Vagina (tissue), 2 donors: ENCODE results near the gene PAEP. TPM values are rescaled to one million over a fixed set of nuclear protein-coding genes. Genes with fewer than 3 reads are reported as not detected.

Experiments
- DNase-seq, 2 donors: peaks; one replicate each; pipeline ENCODE4 v3.0.0-alpha.2; 2017; ENCODE audit errors: extremely low spot score in 2 of 2
- H3K27ac ChIP-seq: fragments of 200-600 bp; sonication (generic); one replicate; pipeline ENCODE4 v1.5.1; 2019
- H3K27me3 ChIP-seq: fragments of 200-600 bp; sonication (generic); one replicate; pipeline ENCODE4 v1.5.1; 2019
- H3K36me3 ChIP-seq, 2 donors: fragments of 200-600 bp; sonication (generic); one replicate each; pipeline ENCODE4 v1.5.1; 2017 to 2019
- H3K4me1 ChIP-seq: fragments of 200-600 bp; sonication (generic); one replicate; pipeline ENCODE4 v1.5.1; 2019
- H3K4me3 ChIP-seq, 2 donors: fragments of 200-600 bp; sonication (generic); 1 replicate in 1 of 2; 2 replicates in 1 of 2; pipeline ENCODE4 v1.5.1; 2016 to 2019
- H3K9me3 ChIP-seq: fragments of 200-600 bp; sonication (generic); one replicate; pipeline ENCODE4 v1.5.1; 2019
- CTCF ChIP-seq, 3 experiments: fragments of 450-650 bp in 2 of 3; fragments of 200-600 bp in 1 of 3; sonication (generic) in 1 of 3; IDR thresholded peaks; one replicate each; pipeline ENCODE4 v1.5.1; 2017 to 2019; ENCODE audit warnings: antibody characterized with exemption in 3 of 3, mild to moderate bottlenecking in 2 of 3, moderate library complexity in 2 of 3
- POLR2A ChIP-seq, 2 donors: fragments of 450-650 bp; IDR thresholded peaks; one replicate each; pipeline ENCODE4 v1.6.1; 2017; ENCODE audit warnings: antibody characterized with exemption in 2 of 2, mild to moderate bottlenecking in 2 of 2, moderate library complexity in 2 of 2
- POLR2AphosphoS5 ChIP-seq, 2 donors: sonication (generic); formaldehyde crosslinking; IDR thresholded peaks; one replicate each; pipeline ENCODE4 v1.9.0; 2017; ENCODE audit warnings: antibody characterized with exemption in 2 of 2, mild to moderate bottlenecking in 2 of 2, low read depth in 1 of 2; ENCODE audit not compliant: insufficient read depth in 1 of 2
- intact Hi-C: fragments of 100-400 bp; cut with DNase I; formaldehyde crosslinking; loops from one replicate; pipeline ENCODE4 v1.15.1; 2023
- total RNA-seq: library from RNA; depleted of rRNA; stranded (reverse); fragments of >200 nt; gene quantifications from one replicate; pipeline ENCODE4 v1.2.3, GENCODE V29; 2016

The PAEP gene
- total RNA-seq, 1 donor from 2014 or later, result not detected

DNA sequence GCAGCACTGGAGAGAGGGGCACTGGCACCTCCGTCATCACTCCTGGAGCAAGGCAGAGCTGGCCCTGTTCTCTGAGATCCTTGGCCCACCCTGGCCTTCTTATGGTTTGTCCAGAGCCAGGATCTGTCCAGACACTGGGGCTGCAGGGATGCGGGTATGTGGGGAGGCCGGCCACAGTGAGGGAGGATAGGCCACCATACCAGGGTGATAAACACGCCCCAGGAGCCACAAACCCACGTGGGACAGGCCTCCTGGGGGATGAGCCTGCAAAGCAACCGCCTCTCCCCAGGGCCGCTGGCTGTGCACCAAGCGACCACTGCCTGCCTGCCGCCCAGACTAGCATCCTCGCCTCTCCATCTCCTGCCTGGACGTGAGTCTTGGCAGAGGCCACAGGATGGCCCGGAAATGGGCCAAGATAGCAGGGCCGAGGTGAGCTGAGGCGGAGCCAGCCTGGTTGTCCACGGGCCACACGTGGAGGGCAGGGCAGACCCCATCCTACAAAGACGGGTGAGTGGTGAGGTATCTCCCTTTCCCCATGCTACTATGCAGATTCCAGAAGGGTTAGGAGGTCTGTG lies 11.1 kb upstream of the PAEP start:
- intact Hi-C loops, result no loop called here
- Histone ChIP-seq H3K27me3 (no peaks in the 10 kb centered on the region), H3K4me3 (no peak overlapping the region), H3K36me3 (no peaks in the 10 kb centered on the region), H3K27ac (no peak overlapping the region), H3K4me1 (no peaks in the 10 kb centered on the region), H3K9me3 (no peaks in the 10 kb centered on the region)
- DNase-seq, result no peak
- TF ChIP-seq POLR2A (IDR thresholded peaks at IDR 0.05), result no peak
- TF ChIP-seq CTCF (IDR thresholded peaks at IDR 0.05), result no peak
- TF ChIP-seq POLR2AphosphoS5 (IDR thresholded peaks at IDR 0.05; ENCODE audit: insufficient read depth in 1 of 2, low read depth in 1 of 2), result no peak

DNA sequence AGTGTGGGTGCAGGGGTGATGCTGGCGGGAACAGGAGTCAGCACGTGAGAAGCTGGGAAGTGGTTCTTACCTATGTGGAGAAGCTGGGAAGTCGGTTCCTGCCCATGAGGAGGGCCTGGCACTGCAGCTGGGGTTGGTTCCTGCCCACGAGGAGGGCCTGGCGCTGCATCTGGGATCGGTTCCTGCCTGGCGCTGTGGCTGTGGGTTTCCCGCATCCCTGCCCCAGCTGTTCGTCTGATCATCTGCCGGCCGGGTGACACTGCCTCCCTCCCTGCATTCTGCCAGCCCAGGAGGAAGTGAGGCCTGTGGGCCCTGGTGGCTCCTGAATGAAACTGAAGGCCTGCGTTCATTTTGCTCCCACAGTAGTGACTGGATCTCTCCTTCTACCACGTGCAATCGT lies 10.5 kb upstream of the PAEP start:
- Histone ChIP-seq H3K9me3 (no peaks in the 10 kb centered on the region), H3K4me1 (no peaks in the 10 kb centered on the region), H3K36me3 (no peaks in the 10 kb centered on the region), H3K27ac (no peak overlapping the region), H3K27me3 (no peaks in the 10 kb centered on the region), H3K4me3 (no peak overlapping the region)
- TF ChIP-seq CTCF (IDR thresholded peaks at IDR 0.05) (no peak), POLR2A (IDR thresholded peaks at IDR 0.05) (no peak), POLR2AphosphoS5 (IDR thresholded peaks at IDR 0.05; ENCODE audit: insufficient read depth in 1 of 2, low read depth in 1 of 2) (no peak)
- intact Hi-C loops, result no loop called here
- no peak for DNase-seq

DNA sequence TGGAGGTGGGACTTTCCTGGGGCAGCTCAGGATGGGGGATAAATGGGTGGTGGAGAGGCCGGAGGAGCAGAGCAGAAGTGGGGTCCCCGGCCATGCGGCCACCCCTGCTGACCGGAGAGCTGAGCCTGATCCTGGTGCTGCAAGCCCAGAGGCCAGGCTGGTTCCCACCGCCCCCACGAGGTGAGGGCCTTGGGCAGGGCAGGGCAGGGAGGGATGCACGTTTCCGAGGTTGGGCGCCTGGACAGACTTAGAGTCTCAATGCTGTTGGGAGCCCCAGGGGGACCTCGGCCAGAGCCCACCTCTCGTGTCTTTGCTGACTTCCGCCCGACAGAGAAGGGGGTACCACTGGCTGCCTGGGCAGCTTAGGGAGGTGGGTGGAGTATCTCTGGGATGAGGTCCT lies 10.1 kb upstream of the PAEP start:
- Histone ChIP-seq H3K4me3 (no peak overlapping the region), H3K9me3 (no peaks in the 10 kb centered on the region), H3K27me3 (no peaks in the 10 kb centered on the region), H3K4me1 (no peaks in the 10 kb centered on the region), H3K36me3 (no peaks in the 10 kb centered on the region), H3K27ac (no peak overlapping the region)
- DNase-seq, result no peak
- intact Hi-C loops, result no loop called here
- TF ChIP-seq CTCF (IDR thresholded peaks at IDR 0.05) (no peak), POLR2AphosphoS5 (IDR thresholded peaks at IDR 0.05; ENCODE audit: insufficient read depth in 1 of 2, low read depth in 1 of 2) (no peak), POLR2A (IDR thresholded peaks at IDR 0.05) (no peak)

GRCh38 chr9:135552021-135552697 lies 9.4 kb upstream of the PAEP start:
- H3K4me1 ChIP-seq, result no peaks in the 10 kb centered on the region
- intact Hi-C loops, result no loop called here
- no peaks in the 10 kb centered on the region for H3K9me3 ChIP-seq
- no peak overlapping the region for H3K27ac ChIP-seq
- DNase-seq, result no peak
- H3K27me3 ChIP-seq, result no peaks in the 10 kb centered on the region
- H3K4me3 ChIP-seq, result no peak overlapping the region
- TF ChIP-seq CTCF (IDR thresholded peaks at IDR 0.05), result no peak
- H3K36me3 ChIP-seq, result no peaks in the 10 kb centered on the region

DNA sequence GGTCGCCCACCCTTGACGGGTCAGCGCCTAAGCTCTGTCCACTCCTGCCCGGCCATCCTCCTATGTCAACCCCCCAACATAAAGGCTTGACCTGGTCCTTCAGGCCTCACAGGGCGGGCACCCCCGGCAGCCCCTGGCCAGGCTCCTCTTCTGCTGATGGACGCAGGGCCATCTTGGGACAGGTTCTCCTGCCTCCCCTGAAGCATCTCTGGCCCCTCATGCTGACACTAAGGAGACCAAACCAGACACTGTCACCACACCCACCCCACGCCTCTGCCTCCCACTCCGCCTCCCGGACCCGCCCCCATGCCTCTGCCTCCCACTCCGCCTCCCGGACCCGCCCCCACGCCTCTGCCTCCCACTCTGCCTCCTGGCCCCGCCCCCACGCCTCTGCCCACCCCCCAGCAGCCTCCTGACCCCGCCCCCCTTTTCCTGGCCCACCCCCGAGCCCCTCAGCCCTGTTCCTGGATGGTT lies 8.8 kb upstream of the PAEP start:
- H3K9me3 ChIP-seq, result no peaks in the 10 kb centered on the region
- no peaks in the 10 kb centered on the region for H3K36me3 ChIP-seq
- H3K4me3 ChIP-seq, result no peak overlapping the region
- DNase-seq, result no peak
- H3K4me1 ChIP-seq, result no peaks in the 10 kb centered on the region
- TF ChIP-seq CTCF (IDR thresholded peaks at IDR 0.05), result no peak
- TF ChIP-seq POLR2AphosphoS5 (IDR thresholded peaks at IDR 0.05; ENCODE audit: insufficient read depth in 1 of 2, low read depth in 1 of 2), result no peak
- no peak for TF ChIP-seq POLR2A (IDR thresholded peaks at IDR 0.05)
- intact Hi-C loops, result no loop called here
- no peaks in the 10 kb centered on the region for H3K27me3 ChIP-seq
- H3K27ac ChIP-seq, result no peak overlapping the region
